H1 (cell line): ENCODE measurements around the gene COL27A1. TPM values are rescaled to one million over a fixed set of nuclear protein-coding genes. Genes with fewer than 3 reads are reported as not detected.

Source experiments
- CTCF ChIA-PET: fragments of 300-600 bp; sonication (Branson Sonifier 250); formaldehyde crosslinking; loops from one replicate; lab custom pipeline; 2021; ENCODE audit not compliant: partially characterized antibody; lab: Charles Lee
- POLR2A ChIA-PET: fragments of 300-600 bp; sonication (Branson Sonifier 250); formaldehyde crosslinking; loops from one replicate; lab custom pipeline; 2021; ENCODE audit warnings: inconsistent platforms; ENCODE audit not compliant: partially characterized antibody; lab: Charles Lee
- DNase-seq, 2 experiments: peaks; one replicate each; pipeline versions ENCODE4 v3.0.0 to v3.0.0-alpha.2; 2010 to 2022; ENCODE audit warnings: low spot score in 2 of 2, low read depth in 1 of 2, mixed read lengths in 1 of 2
- FAIRE-seq: peaks from 2 replicates; lab custom pipeline; 2011; peaks lifted over from hg19 to GRCh38; lab: Jason Lieb, UNC
- H2AFZ ChIP-seq: 2 replicates; pipeline ENCODE4 v1.8.1; 2012; ENCODE audit warnings: low read length, inconsistent platforms
- H2AK5ac ChIP-seq: 2 replicates; pipeline ENCODE4 v1.6.1; 2013; ENCODE audit warnings: low read depth, low read length
- H2BK120ac ChIP-seq: replicated peaks from 2 replicates; pipeline ENCODE3; 2013; ENCODE audit warnings: low read depth, low read length, inconsistent platforms
- H2BK12ac ChIP-seq: 2 replicates; pipeline ENCODE4 v1.6.1; 2013; ENCODE audit warnings: low read depth, low read length
- H2BK15ac ChIP-seq: 2 replicates; pipeline ENCODE4 v1.6.1; 2013; ENCODE audit warnings: low read length
- H2BK20ac ChIP-seq: 2 replicates; pipeline ENCODE4 v1.6.1; 2013; ENCODE audit warnings: low read length
- H2BK5ac ChIP-seq: 2 replicates; pipeline ENCODE4 v1.6.1; 2013; ENCODE audit warnings: low read depth, low read length
- H3K14ac ChIP-seq: 2 replicates; pipeline ENCODE4 v1.6.1; 2013; ENCODE audit warnings: inconsistent platforms; ENCODE audit not compliant: insufficient read length
- H3K18ac ChIP-seq: 2 replicates; pipeline ENCODE4 v1.6.1; 2013; ENCODE audit warnings: low read length; ENCODE audit errors: extremely low read depth
- H3K23ac ChIP-seq: 2 replicates; pipeline ENCODE4 v1.6.1; 2013; ENCODE audit warnings: inconsistent platforms; ENCODE audit not compliant: insufficient read length
- H3K23me2 ChIP-seq: 2 replicates; pipeline ENCODE4 v1.6.1; 2013; ENCODE audit warnings: low read depth, low read length
- H3K27ac ChIP-seq: 2 replicates; pipeline ENCODE4 v1.6.1; 2011; ENCODE audit warnings: low read depth, low read length, inconsistent platforms
- H3K27me3 ChIP-seq, 4 experiments: replicated peaks in 1 of 4; 1 replicate in 1 of 4; 2 replicates in 3 of 4; pipeline versions ENCODE4 v1.6.1 to v1.8.1; 2011 to 2013; ENCODE audit warnings: low read length in 3 of 4, mild to moderate bottlenecking in 3 of 4, inconsistent platforms in 2 of 4, mixed read lengths in 2 of 4, moderate library complexity in 1 of 4; ENCODE audit not compliant: control insufficient read depth in 3 of 4, insufficient read depth in 3 of 4; ENCODE audit errors: extremely low read depth in 1 of 4
- H3K36me3 ChIP-seq, 4 experiments: 2 replicates each; pipeline versions ENCODE4 v1.6.1 to v1.8.1; 2011 to 2013; ENCODE audit warnings: mild to moderate bottlenecking in 4 of 4, low read length in 3 of 4, moderate library complexity in 2 of 4, control low read depth in 1 of 4, inconsistent platforms in 1 of 4; ENCODE audit not compliant: insufficient read depth in 4 of 4, control insufficient read depth in 2 of 4
- H3K4ac ChIP-seq: replicated peaks from 2 replicates; pipeline ENCODE3; 2013; ENCODE audit warnings: low read length, low read depth, mixed read lengths, inconsistent platforms; ENCODE audit not compliant: insufficient read length
- H3K4me1 ChIP-seq, 4 experiments: replicated peaks in 1 of 4; 1 replicate in 1 of 4; 2 replicates in 3 of 4; pipeline versions ENCODE4 v1.6.1 to v1.8.1; 2011 to 2013; ENCODE audit warnings: low read length in 3 of 4, inconsistent platforms in 2 of 4, mixed read lengths in 1 of 4; ENCODE audit not compliant: insufficient read depth in 4 of 4, control insufficient read depth in 3 of 4
- H3K4me2 ChIP-seq, 2 experiments: 2 replicates each; pipeline versions ENCODE4 v1.6.1 to v1.8.1; 2011 to 2013; ENCODE audit warnings: low read depth in 2 of 2, low read length in 2 of 2, control low read depth in 1 of 2, inconsistent platforms in 1 of 2, mild to moderate bottlenecking in 1 of 2; ENCODE audit not compliant: insufficient read depth in 1 of 2
- H3K4me3 ChIP-seq, 4 experiments: fragments of 200-600, 300-600 bp in 1 of 4; sonication (generic), shearing (Covaris generic), sonication (Bioruptor Twin) in 1 of 4; 2 replicates each; pipeline versions ENCODE4 v1.5.1 to v1.8.1; 2011 to 2016; ENCODE audit warnings: low read length in 4 of 4, low read depth in 3 of 4, control low read depth in 2 of 4, inconsistent platforms in 2 of 4, mild to moderate bottlenecking in 2 of 4, mixed read lengths in 1 of 4, moderate library complexity in 1 of 4; ENCODE audit not compliant: insufficient read depth in 2 of 4; ENCODE audit errors: extremely low read depth in 1 of 4
- H3K56ac ChIP-seq: replicated peaks from 2 replicates; pipeline ENCODE3; 2013; ENCODE audit warnings: low read depth, mild to moderate bottlenecking, mixed read lengths, low read length, inconsistent platforms; ENCODE audit not compliant: insufficient read length
- H3K79me1 ChIP-seq: 2 replicates; pipeline ENCODE4 v1.6.1; 2013; ENCODE audit warnings: low read depth, low read length, control low read depth
- H3K79me2 ChIP-seq, 2 experiments: 2 replicates each; pipeline versions ENCODE4 v1.6.1 to v1.8.1; 2012 to 2013; ENCODE audit warnings: low read length in 2 of 2, mild to moderate bottlenecking in 2 of 2, inconsistent platforms in 1 of 2; ENCODE audit not compliant: insufficient read depth in 2 of 2, control insufficient read depth in 1 of 2
- H3K9ac ChIP-seq, 4 experiments: replicated peaks in 1 of 4; 1 replicate in 1 of 4; 2 replicates in 3 of 4; pipeline versions ENCODE4 v1.6.1 to v1.8.1; 2011 to 2013; ENCODE audit warnings: low read depth in 3 of 4, low read length in 3 of 4, control low read depth in 2 of 4, mild to moderate bottlenecking in 2 of 4, moderate library complexity in 2 of 4, inconsistent platforms in 1 of 4; ENCODE audit errors: extremely low read depth in 1 of 4
- H3K9me3 ChIP-seq, 2 experiments: 2 replicates each; pipeline versions ENCODE4 v1.6.1 to v1.8.1; 2012 to 2013; ENCODE audit warnings: mild to moderate bottlenecking in 2 of 2, moderate library complexity in 2 of 2, control low read depth in 1 of 2, inconsistent platforms in 1 of 2, low read depth in 1 of 2, low read length in 1 of 2, mixed read lengths in 1 of 2; ENCODE audit not compliant: insufficient read depth in 2 of 2
- H4K20me1 ChIP-seq, 2 experiments: replicated peaks in 1 of 2; 2 replicates each; pipeline versions ENCODE3 to v1.8.1; 2011 to 2013; ENCODE audit warnings: inconsistent platforms in 2 of 2, low read length in 2 of 2, mild to moderate bottlenecking in 1 of 2; ENCODE audit not compliant: insufficient read depth in 2 of 2, control insufficient read depth in 1 of 2
- H4K5ac ChIP-seq: 2 replicates; pipeline ENCODE4 v1.6.1; 2013; ENCODE audit warnings: low read length, low read depth, mixed read lengths, inconsistent platforms; ENCODE audit not compliant: insufficient read length
- H4K8ac ChIP-seq: 2 replicates; pipeline ENCODE4 v1.8.0; 2013; ENCODE audit warnings: mild to moderate bottlenecking, moderate library complexity, low read length, inconsistent platforms; ENCODE audit not compliant: insufficient read depth; ENCODE audit errors: extremely low read depth
- H4K91ac ChIP-seq: replicated peaks from 2 replicates; pipeline ENCODE3; 2013; ENCODE audit warnings: low read length, mixed read lengths, inconsistent platforms; ENCODE audit not compliant: insufficient read length
- RFX5 ChIP-seq: IDR thresholded peaks from 2 replicates; pipeline ENCODE4 v1.6.1; 2011; ENCODE audit warnings: low read depth, low read length, improper control_type of control experiment, borderline replicate concordance
- SIRT6 ChIP-seq: IDR thresholded peaks from one replicate; pipeline ENCODE4 v1.7.1; 2012; ENCODE audit warnings: low read length, inconsistent platforms
- WGBS, 2 experiments: shearing (Covaris generic) in 1 of 2; methylation state at CpG; one replicate each; pipeline versions ENCODE4 v1.1.6 to v1.1.7; 2013 to 2015; ENCODE audit warnings: low lambda C conversion rate in 2 of 2, mixed read lengths in 2 of 2, inconsistent platforms in 1 of 2, low coverage in 1 of 2, missing lambda C conversion rate in 1 of 2; ENCODE audit not compliant: insufficient replicate concordance in 2 of 2, insufficient coverage in 1 of 2, insufficient read length in 1 of 2; ENCODE audit errors: extremely low coverage in 1 of 2, missing lambda C conversion rate in 1 of 2; 5-methylcytosine and 5-hydroxymethylcytosine counted together
- polyA plus RNA-seq, 7 experiments: library from polyadenylated mRNA; depleted of rRNA in 3 of 7; stranded (reverse) in 5 of 7; unstranded in 2 of 7; fragments of >200 nt in 5 of 7; fragments of 200-250 nt in 2 of 7; gene quantifications; 1 replicate in 5 of 7; 2 replicates in 1 of 7; 4 replicates in 1 of 7; pipeline versions ENCODE4 v1.2.1 to v1.2.3, GENCODE V29; 2011 to 2013; ENCODE audit warnings: missing spikeins in 2 of 7, mixed read lengths in 2 of 7
- total RNA-seq: library from RNA; stranded (reverse); fragmentation: NEBNext Ultra II Directional; extraction: Animal tissue kit (Norgen Biotek cat#: 25700); gene quantifications from 2 replicates; pipeline ENCODE4 v1.2.1, GENCODE V29; 2021

Gene COL27A1
- total and polyA plus RNA-seq, 2 of the 8 experiments (the other 6 are each of a cell fraction or from before 2014, with no cell fraction given): 15.1 to 22.8 TPM

DNA sequence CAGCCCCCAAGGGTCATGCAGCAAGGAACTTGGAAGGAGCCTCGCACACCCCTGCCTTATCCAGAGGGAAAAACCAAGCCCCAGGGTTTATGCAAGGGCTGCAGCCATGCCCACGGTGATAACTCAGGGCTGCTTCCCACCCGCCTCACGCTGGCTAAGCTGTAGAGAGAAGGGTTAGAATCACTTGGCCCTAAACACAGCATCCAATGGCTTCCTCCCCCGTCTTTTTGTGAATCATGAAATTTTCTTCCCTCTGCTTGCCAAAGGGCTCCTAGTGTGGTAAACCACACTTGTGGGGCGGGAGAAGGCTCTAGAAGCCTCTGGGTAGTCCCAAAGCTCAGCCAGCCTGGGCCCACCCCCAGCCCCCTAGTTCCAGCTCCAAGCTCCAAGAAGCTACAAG is 111.6 kb downstream of the COL27A1 start:
- no peak overlapping the region for H4K8ac ChIP-seq
- no peaks in the 10 kb centered on the region for H3K27me3 ChIP-seq
- 87% methylated on average over 6 of the region's 6 CpGs; no CpG with 5 or more reads in 1 of the 2 experiments for WGBS, 2 experiments
- H3K27ac ChIP-seq: no peak overlapping the region
- H3K4ac ChIP-seq: no peak overlapping the region
- H2AFZ ChIP-seq: no peak overlapping the region
- H2BK120ac ChIP-seq: no peak overlapping the region
- no peak for TF ChIP-seq RFX5
- no peak for TF ChIP-seq SIRT6
- TF ChIP-seq, all 59 proteins: peak for 0
- H3K9me3 ChIP-seq: no peaks in the 10 kb centered on the region
- no peak overlapping the region for H2BK12ac ChIP-seq
- H2BK5ac ChIP-seq: no peak overlapping the region
- DNase-seq: no peak
- H2BK20ac ChIP-seq: no peak overlapping the region
- H3K4me3 ChIP-seq: no peak overlapping the region
- no peak overlapping the region for H3K23ac ChIP-seq
- ChIA-PET POLR2A (no interaction called here), CTCF (interaction anchor here (0.5 to 17.3 kb wide), 12 partner anchors 7 to 762 kb away, joined by 3 to 206 read pairs (median 4); partner anchors contain the start of gene COL27A1)
- H4K91ac ChIP-seq: no peak overlapping the region
- no peak overlapping the region for H3K14ac ChIP-seq
- no peak overlapping the region for H3K18ac ChIP-seq
- no peak overlapping the region for H3K9ac ChIP-seq
- H3K4me1 ChIP-seq: no peaks in the 10 kb centered on the region
- no peaks in the 10 kb centered on the region for H3K36me3 ChIP-seq
- H2AK5ac ChIP-seq: no peak overlapping the region
- H4K5ac ChIP-seq: no peak overlapping the region
- H3K79me1 ChIP-seq: no peaks in the 10 kb centered on the region
- H3K79me2 ChIP-seq: no peaks in the 10 kb centered on the region
- no peak overlapping the region for H3K56ac ChIP-seq
- no peaks in the 10 kb centered on the region for H3K23me2 ChIP-seq
- H3K4me2 ChIP-seq: no peak overlapping the region
- no peak for FAIRE-seq
- H4K20me1 ChIP-seq: peaks cover 0 to 3% of the 10 kb centered on the region in 2 experiments
- H2BK15ac ChIP-seq: no peak overlapping the region
